VCaP (cell line): Measurements from ENCODE around the gene EREG.

ENCODE experiments used
- H3K27ac ChIP-seq: fragments of 450-650 bp; 2 replicates; pipeline ENCODE4 v1.5.1; 2017
- TF ChIP-seq, protein P1 (sequence below): fragments of 450-650 bp; conservative IDR thresholded peaks from 2 replicates; pipeline ENCODE4 v1.5.1; 2017; ENCODE audit warnings: mild to moderate bottlenecking, moderate library complexity

Gene EREG

DNA sequence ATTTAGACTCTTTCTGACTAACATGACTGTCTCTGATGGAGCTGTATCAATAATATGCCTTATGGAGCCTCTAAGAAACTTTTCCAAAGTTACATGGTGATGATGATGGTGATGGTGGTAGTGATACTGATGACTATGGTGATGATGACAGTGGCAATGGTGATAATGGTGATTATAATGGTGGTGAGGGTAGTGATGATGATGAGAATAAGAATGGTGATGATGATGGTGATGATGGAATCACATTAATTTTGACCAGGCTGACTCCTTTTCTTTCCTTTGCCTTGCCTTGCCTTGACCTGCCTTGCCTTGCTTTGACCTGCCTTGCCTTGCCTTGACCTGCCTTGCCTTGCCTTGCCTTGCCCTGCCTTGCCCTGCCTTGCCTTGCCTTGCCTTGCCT lies 48.3 kb downstream of the EREG start:
- H3K27ac ChIP-seq = no peak overlapping the region
- TF ChIP-seq, protein P1, sequence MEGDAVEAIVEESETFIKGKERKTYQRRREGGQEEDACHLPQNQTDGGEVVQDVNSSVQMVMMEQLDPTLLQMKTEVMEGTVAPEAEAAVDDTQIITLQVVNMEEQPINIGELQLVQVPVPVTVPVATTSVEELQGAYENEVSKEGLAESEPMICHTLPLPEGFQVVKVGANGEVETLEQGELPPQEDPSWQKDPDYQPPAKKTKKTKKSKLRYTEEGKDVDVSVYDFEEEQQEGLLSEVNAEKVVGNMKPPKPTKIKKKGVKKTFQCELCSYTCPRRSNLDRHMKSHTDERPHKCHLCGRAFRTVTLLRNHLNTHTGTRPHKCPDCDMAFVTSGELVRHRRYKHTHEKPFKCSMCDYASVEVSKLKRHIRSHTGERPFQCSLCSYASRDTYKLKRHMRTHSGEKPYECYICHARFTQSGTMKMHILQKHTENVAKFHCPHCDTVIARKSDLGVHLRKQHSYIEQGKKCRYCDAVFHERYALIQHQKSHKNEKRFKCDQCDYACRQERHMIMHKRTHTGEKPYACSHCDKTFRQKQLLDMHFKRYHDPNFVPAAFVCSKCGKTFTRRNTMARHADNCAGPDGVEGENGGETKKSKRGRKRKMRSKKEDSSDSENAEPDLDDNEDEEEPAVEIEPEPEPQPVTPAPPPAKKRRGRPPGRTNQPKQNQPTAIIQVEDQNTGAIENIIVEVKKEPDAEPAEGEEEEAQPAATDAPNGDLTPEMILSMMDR = no peak

GRCh38 chr4:74414149-74414809 lies 49.3 kb downstream of the EREG start:
- no peak overlapping the region for H3K27ac ChIP-seq
- TF ChIP-seq, protein P1 = no peak

DNA sequence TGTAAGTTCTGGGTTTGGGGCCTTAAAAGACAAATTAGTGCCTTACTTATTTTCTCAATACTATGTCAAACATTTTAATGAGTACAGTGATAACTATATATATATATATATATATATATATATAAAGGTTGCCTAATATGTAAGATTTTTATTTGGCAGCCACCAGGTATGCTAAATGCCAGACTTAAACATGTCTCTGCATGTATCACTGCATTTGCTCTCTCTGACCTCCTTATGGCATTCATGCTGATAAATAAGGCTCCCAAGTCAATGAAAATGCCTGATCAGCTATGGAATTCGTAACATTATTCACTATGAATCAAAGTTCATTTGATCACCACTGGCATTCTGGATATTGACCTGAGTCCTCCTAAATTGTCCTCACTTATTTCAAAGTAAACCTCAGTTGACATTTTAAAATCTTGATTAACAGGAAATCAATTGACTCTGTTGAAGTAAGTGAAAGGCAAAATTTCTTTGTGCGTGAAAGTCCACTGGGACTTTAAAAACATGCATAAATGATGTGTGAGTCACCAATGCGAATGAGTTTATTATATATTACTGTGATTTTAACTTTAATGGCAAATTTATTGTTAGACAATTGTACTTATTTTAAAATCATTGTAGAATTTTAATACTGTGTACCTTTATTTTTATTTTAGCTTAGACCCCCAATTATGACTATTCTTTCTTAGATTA lies 50.8 kb downstream of the EREG start:
- no peak overlapping the region for H3K27ac ChIP-seq
- TF ChIP-seq, protein P1 = no peak

DNA sequence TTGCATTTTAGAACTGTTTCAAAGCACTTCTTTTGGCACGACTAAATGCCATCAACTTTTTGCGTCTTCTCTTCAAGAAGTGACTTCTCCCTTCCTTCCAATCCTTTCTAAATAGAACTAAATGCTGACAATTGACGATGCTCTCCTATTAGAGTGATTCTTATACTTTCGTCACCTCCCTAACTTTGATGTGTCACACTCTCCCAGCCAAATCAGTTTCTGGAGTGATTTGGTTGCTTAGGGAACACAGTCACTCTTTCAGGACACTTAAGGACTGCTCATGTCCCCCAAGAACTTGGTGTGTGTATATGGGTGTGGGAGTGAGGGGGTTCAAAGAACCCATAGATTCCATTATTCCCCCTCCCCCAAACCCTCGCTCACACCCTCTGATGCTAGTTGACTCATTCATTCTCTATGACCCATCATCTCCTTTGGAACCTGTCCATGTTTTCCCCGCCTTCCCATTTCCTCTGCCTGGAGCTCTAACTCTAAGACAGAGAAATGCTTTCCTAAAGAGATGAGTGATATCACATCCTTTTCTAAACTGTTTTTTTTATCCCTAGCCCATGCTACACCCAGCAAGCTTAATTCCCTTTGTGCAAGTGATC lies 53.2 kb downstream of the EREG start:
- no peak overlapping the region for H3K27ac ChIP-seq
- TF ChIP-seq, protein P1 = no peak

GRCh38 chr4:74420863-74421262 lies 55.9 kb downstream of the EREG start:
- H3K27ac ChIP-seq = no peak overlapping the region
- TF ChIP-seq, protein P1 = no peak

DNA sequence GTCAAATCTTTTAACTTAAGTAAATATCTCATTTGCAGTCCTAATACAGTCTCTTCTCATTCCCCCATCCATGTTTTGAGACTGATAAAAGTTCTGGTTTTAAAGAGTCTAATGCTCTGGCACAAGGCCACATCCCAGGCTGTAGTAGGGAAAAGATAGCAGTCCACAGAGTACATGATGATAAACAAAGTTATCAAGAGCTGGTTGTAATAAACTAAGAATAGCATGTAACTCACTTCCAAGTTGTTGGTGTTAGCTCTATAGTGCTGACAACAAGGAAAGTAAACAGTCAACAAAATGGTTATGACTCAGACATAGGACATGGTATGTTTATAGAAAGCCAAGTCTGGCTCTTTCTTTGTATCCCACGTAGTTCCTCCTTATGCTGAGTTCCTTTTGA lies 58.2 kb downstream of the EREG start:
- H3K27ac ChIP-seq = no peak overlapping the region
- TF ChIP-seq, protein P1 = no peak

DNA sequence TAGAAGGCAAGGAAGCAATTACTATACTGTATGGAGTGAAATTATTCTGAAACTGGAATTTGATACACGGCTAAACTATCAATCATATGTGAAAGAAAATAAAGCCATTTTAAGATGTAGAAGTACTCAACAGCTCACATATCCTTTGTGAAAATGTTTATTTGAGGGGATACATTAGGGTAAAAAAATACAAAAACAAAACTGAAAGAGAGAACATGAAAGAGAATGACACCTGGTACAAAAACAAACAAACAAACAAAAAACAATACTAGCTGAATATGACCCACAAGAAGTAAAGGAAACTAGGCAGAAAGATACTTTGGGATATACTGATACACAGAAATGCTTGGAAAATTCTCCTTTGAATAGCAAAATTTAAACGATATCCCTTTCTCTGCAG lies 59.2 kb downstream of the EREG start:
- no peak overlapping the region for H3K27ac ChIP-seq
- TF ChIP-seq, protein P1 = no peak
